GM12874 (cell line): ENCODE results near the gene ALDH7A1.

Experiments
- CTCF ChIP-seq: IDR thresholded peaks from 2 replicates; pipeline ENCODE4 v1.5.1; 2011; ENCODE audit warnings: low read depth, mild to moderate bottlenecking, control low read depth, low read length, moderate library complexity; ENCODE audit not compliant: insufficient read depth

The ALDH7A1 gene

DNA sequence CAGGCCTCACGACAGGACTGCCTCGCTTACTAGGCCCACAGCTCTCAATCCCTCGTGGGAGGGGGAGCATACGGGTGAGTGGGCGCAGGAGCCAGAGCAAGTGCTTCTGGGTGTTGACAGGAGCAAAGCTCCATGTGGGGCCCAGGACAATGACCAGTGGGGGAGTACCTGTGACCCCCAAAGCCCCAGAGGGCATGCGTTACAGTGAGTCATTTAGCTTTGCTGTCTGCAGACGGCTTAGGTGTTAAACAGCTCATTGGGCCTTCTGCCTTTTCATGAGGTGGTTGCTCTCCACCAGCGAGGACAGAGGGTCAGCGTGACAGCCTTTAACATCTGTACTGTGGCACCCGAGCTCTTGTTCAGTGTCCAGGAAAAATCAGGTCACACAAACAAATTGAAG, 93.6 kb downstream of the ALDH7A1 start:
- TF ChIP-seq CTCF, result no peak

DNA sequence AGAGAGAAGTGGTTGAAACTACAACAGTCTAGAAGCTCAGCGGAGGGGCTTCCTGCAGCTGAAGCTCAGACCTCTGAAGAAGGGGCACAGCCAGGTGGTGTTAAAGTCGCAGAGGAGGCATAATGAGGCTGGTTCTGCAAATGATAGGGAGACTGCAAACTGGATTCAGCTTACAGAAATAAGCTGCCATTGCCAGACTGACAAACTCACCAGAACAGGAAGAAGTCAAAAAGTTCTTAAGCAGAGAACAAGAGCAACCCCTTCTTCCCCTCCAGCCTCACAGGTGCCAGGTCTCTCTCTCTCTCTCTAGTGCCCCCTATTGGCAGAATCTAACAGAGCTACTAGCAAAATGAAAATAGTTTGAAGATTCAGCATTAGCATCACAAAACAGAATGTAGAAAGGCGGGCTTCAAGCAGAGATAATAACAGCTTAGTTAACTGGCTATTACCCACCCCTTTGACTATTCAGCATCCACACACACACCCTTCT, 95.1 kb downstream of the ALDH7A1 start:
- peak; percentile 63 for TF ChIP-seq CTCF

DNA sequence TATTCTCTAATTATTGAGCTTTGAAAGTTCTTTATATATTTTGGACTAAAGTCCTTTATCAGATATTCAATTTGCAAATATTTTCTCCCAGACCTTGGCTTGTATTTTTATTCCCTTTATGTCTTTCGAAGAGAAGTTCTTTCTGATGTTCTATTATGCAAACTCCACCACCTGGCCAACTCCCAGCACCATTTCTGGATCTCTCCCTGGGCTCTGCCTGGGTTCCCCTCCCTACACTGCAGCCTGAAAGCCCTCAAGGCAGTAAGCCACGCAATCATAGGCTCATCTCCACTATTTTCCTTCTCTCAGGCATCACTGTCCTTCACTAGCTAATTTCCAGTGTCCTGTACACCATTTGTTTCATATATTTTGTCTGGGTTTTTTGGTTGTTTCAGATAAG, 95.7 kb downstream of the ALDH7A1 start:
- no peak for TF ChIP-seq CTCF

DNA sequence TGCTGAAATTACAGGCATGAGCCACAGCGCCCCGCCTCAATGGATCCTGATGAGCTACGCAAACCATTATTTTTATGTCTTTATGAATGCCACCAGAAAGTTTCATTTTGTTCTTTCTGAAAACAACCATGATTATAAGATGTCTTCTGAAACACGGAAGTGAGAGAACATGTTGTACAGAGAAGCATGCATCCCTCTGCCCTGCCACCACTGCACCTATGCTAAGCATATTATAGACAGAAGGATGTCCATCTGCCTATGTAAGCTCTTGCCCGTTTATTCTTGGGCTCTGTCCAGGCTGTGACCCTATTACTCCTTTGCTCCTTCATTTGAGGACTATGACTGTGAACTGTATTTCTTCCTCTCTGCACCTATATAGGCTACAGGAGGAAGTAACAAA, 97.5 kb downstream of the ALDH7A1 start:
- TF ChIP-seq CTCF, result no peak

DNA sequence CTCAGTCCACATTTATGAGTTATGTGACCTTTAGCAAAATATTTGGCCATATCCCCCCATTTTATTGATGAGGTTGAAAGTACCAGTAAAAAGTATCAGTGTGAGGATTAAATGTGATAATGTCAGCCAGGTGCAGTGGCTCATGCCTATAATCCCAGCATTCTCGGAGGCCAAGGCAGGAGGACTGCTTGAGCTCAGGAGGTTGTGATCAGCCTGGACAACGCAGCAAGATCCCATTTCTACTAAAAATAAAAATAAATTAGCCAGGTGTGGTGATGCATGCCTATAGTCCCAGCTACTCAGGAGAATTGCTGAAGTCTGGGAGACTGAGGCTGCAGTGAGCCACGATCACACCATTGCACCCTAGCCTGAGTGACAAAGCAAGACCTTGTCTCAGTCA, 100.6 kb downstream of the ALDH7A1 start:
- no peak for TF ChIP-seq CTCF

GRCh38 chr5:126492939-126493338, 102.1 kb downstream of the ALDH7A1 start:
- TF ChIP-seq CTCF, result peak; percentile 32; the same call in 1 of the 2 replicates

DNA sequence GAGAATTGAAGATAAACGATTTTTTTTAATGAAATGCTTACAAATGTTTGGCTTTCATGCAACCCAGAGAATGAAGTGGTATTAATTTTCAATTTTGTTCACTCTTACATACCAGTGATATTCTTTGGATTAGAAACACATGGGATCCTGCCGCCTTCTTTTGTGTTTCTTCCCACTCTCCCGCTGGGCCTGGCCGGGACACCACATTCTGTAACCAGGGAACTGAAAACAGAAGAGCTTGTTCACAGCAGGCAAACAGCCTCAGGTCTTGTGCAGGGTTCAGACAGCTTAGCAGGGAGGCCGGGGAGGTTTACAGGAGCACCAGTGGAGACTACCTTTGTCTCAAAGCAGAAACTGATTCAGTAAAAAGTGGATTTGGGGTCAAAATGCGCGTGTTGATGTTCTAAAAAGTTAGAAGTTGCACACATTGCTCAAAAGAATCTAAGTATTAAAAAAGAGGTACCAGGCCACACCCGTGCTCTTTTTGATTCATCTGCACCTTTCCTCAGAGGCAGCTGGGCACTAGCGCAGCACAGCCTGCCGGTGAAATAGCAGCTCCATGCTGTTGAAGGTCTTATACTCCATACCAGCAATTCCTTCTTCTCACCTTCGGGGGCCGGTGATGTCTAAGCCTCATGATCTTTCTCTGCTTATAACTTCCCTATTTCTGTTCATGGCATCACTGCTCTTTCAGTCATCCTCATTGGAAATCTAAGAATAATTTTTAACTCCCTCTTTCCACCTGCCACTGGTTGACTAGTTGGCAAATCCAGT, 104.7 kb downstream of the ALDH7A1 start:
- TF ChIP-seq CTCF, result no peak
